SK-N-SH (cell line): ENCODE measurements around the gene LRMDA. TPM values are rescaled to one million over a fixed set of nuclear protein-coding genes. Genes with fewer than 3 reads are reported as not detected.

Source experiments
- CTCF ChIA-PET: fragments of 300-600, 350-600 bp; formaldehyde crosslinking; extraction: SDS; loops from one replicate; lab custom pipeline; 2021; lab: Yijun Ruan, JAX
- POLR2A ChIA-PET: fragments of 350-600 bp; sonication (Branson Sonifier 250); formaldehyde crosslinking; extraction: SDS; loops from one replicate; lab custom pipeline; 2020; ENCODE audit warnings: antibody characterized with exemption, inconsistent platforms; lab: Yijun Ruan, JAX
- DNase-seq: peaks from one replicate; pipeline ENCODE4 v3.0.0; 2012
- H2AFZ ChIP-seq: fragments of 200-600 bp; sonication (generic); 2 replicates; pipeline ENCODE4 v1.8.1; 2016; ENCODE audit warnings: antibody characterized with exemption, mild to moderate bottlenecking, low read depth
- H3F3A ChIP-seq: fragments of 200-600 bp; sonication (generic); replicated peaks from 2 replicates; pipeline ENCODE3; 2016; ENCODE audit warnings: antibody characterized with exemption, mild to moderate bottlenecking; ENCODE audit not compliant: insufficient read depth
- H3K27ac ChIP-seq, 2 experiments: fragments of 200-500 bp in 1 of 2; fragments of 200-600 bp in 1 of 2; sonication (Bioruptor generic) in 1 of 2; sonication (generic), shearing (Covaris generic) in 1 of 2; 2 replicates each; pipeline versions ENCODE4 v1.5.1 to v1.6.1; 2014 to 2016; ENCODE audit warnings: low read depth in 2 of 2, inconsistent platforms in 1 of 2, low read length in 1 of 2, mild to moderate bottlenecking in 1 of 2, mixed read lengths in 1 of 2
- H3K27me3 ChIP-seq: fragments of 200-600 bp; sonication (generic), shearing (Covaris generic); 2 replicates; pipeline ENCODE4 v1.6.1; 2016; ENCODE audit warnings: mixed run types; ENCODE audit not compliant: insufficient read depth
- H3K36me3 ChIP-seq, 2 experiments: fragments of 200-500 bp in 1 of 2; fragments of 200-600 bp in 1 of 2; sonication (Bioruptor generic) in 1 of 2; sonication (generic) in 1 of 2; replicated peaks in 1 of 2; 2 replicates each; pipeline versions ENCODE3 to v1.5.1; 2014 to 2016; ENCODE audit warnings: low read length in 1 of 2, mild to moderate bottlenecking in 1 of 2; ENCODE audit not compliant: insufficient read depth in 2 of 2, control insufficient read depth in 1 of 2
- H3K4me1 ChIP-seq, 2 experiments: fragments of 200-500 bp in 1 of 2; fragments of 200-600 bp in 1 of 2; sonication (Bioruptor generic) in 1 of 2; sonication (generic), shearing (Covaris generic) in 1 of 2; 2 replicates each; pipeline versions ENCODE4 v1.5.1 to v1.6.1; 2014 to 2016; ENCODE audit warnings: low read depth in 1 of 2, low read length in 1 of 2, mixed run types in 1 of 2; ENCODE audit not compliant: insufficient read depth in 2 of 2, control insufficient read depth in 1 of 2
- H3K4me2 ChIP-seq: fragments of 200-600 bp; sonication (generic), shearing (Covaris generic); 2 replicates; pipeline ENCODE4 v1.6.1; 2017; ENCODE audit warnings: mixed run types
- H3K4me3 ChIP-seq, 2 experiments: fragments of 200-500 bp in 1 of 2; fragments of 200-600 bp in 1 of 2; sonication (Bioruptor generic) in 1 of 2; sonication (generic), shearing (Covaris generic) in 1 of 2; 2 replicates each; pipeline versions ENCODE4 v1.5.1 to v1.8.1; 2014 to 2016; ENCODE audit warnings: low read depth in 2 of 2, inconsistent platforms in 1 of 2, low read length in 1 of 2, mild to moderate bottlenecking in 1 of 2, mixed read lengths in 1 of 2, moderate library complexity in 1 of 2
- H3K79me2 ChIP-seq: fragments of 200-600 bp; sonication (generic); 2 replicates; pipeline ENCODE4 v1.8.1; 2017; ENCODE audit warnings: mild to moderate bottlenecking; ENCODE audit not compliant: insufficient read depth
- H3K9ac ChIP-seq: fragments of 200-600 bp; sonication (generic); 2 replicates; pipeline ENCODE4 v1.6.1; 2017; ENCODE audit warnings: mixed run types
- H3K9me2 ChIP-seq: fragments of 200-600 bp; sonication (generic); 2 replicates; pipeline ENCODE4 v1.6.1; 2017; ENCODE audit warnings: mixed run types
- H3K9me3 ChIP-seq: fragments of 200-600 bp; sonication (generic); 2 replicates; pipeline ENCODE4 v1.6.1; 2017; ENCODE audit warnings: mixed run types, mild to moderate bottlenecking, moderate library complexity
- H4K20me1 ChIP-seq: fragments of 200-600 bp; sonication (generic); 2 replicates; pipeline ENCODE4 v1.6.1; 2017; ENCODE audit warnings: mild to moderate bottlenecking, mixed run types; ENCODE audit not compliant: insufficient read depth
- CHD2 ChIP-seq: fragments of 150-350 bp; IDR thresholded peaks from 2 replicates; pipeline ENCODE4 v1.6.1; 2018; ENCODE audit warnings: low read length; ENCODE audit not compliant: partially characterized antibody
- EZH2phosphoT487 ChIP-seq: fragments of 200-600 bp; sonication (generic); IDR thresholded peaks from 2 replicates; pipeline ENCODE4 v1.6.1; 2017; ENCODE audit warnings: low read depth, mixed run types, mild to moderate bottlenecking, antibody characterized with exemption, moderate library complexity, borderline replicate concordance
- FOXJ3 ChIP-seq: sonication (generic); formaldehyde crosslinking; IDR thresholded peaks from 2 replicates; pipeline ENCODE4 v1.5.1; 2020; ENCODE audit warnings: mild to moderate bottlenecking, missing genetic modification reagents
- GATA2 ChIP-seq: sonication (generic); formaldehyde crosslinking; IDR thresholded peaks from 2 replicates; pipeline ENCODE4 v1.5.0; 2020; ENCODE audit warnings: mild to moderate bottlenecking, missing genetic modification reagents
- JUND ChIP-seq: IDR thresholded peaks from 2 replicates; pipeline ENCODE4 v1.4.0; 2012
- MXI1 ChIP-seq: IDR thresholded peaks from 2 replicates; pipeline ENCODE4 v1.6.1; 2012; ENCODE audit warnings: mild to moderate bottlenecking, low read depth, low read length, improper control_type of control experiment
- NFIC ChIP-seq: IDR thresholded peaks from 2 replicates; pipeline ENCODE4 v1.4.0; 2012; ENCODE audit warnings: borderline replicate concordance
- NRF1 ChIP-seq: IDR thresholded peaks from 2 replicates; pipeline ENCODE4 v1.6.1; 2012; ENCODE audit warnings: low read depth, mild to moderate bottlenecking, low read length
- RFX5 ChIP-seq: IDR thresholded peaks from 2 replicates; pipeline ENCODE4 v1.6.1; 2012; ENCODE audit warnings: mild to moderate bottlenecking, improper control_type of control experiment, low read length
- RXRA ChIP-seq: IDR thresholded peaks from 2 replicates; pipeline ENCODE4 v1.4.0; 2012; ENCODE audit warnings: low read depth, mild to moderate bottlenecking, borderline replicate concordance
- TAF1 ChIP-seq: IDR thresholded peaks from 2 replicates; pipeline ENCODE4 v1.6.1; 2012; ENCODE audit warnings: low read depth, mild to moderate bottlenecking, low read length, moderate library complexity, borderline replicate concordance
- WGBS: methylation state at CpG from one replicate; pipeline ENCODE4 v1.1.6; 2017; ENCODE audit warnings: low lambda C conversion rate; 5-methylcytosine and 5-hydroxymethylcytosine counted together
- polyA plus RNA-seq, 3 experiments: library from polyadenylated mRNA; depleted of rRNA; stranded (reverse); fragments of >200 nt; gene quantifications; 2 replicates each; pipeline ENCODE4 v1.2.3, GENCODE V29; 2012
- TF ChIP-seq, protein P1 (sequence below): IDR thresholded peaks from 2 replicates; pipeline ENCODE4 v1.4.0; 2012; ENCODE audit warnings: low read depth
- TF ChIP-seq, protein P2 (sequence below): IDR thresholded peaks from 2 replicates; pipeline ENCODE4 v1.4.0; 2012; ENCODE audit warnings: low read depth, borderline replicate concordance

LRMDA gene
- polyA plus RNA-seq, 1 of the 3 experiments (the other 2 are of a cell fraction): 0.95 TPM

DNA sequence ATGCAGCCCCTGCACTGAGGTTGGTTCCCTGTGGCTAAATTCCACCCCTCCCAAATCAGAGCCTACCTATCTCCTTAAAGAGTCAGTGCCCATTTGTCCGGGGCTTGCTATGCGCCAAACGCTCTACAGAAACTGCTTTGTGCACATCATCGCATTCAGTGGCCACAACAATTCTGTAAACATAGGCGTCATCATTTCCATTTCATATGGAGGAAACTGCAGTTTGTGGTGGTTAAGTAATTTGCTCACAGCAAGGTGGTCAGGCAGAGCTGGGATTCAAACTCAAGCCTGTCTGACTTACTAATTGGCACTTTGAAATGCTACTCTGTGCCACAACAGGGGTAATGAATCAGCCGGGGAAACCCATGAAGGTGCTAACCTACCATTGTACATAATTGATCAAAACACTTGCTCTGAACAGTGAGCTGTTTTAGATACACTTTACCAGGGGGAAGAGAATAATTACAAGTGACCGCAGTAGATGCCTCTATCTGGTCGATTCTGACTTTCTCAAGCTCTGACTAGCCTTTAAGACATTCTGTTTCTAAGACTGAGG lies 775.5 kb downstream of the LRMDA start:
- WGBS: 91% methylated on average over 8 of the region's 8 CpGs
- H3K4me1 ChIP-seq: no peaks in the 10 kb centered on the region
- no peaks in the 10 kb centered on the region for H4K20me1 ChIP-seq
- no peak overlapping the region for H3K4me2 ChIP-seq
- H3K9me2 ChIP-seq: no peaks in the 10 kb centered on the region
- no peaks in the 10 kb centered on the region for H3K79me2 ChIP-seq
- H3K27ac ChIP-seq: no peak overlapping the region
- H3K4me3 ChIP-seq: no peak overlapping the region
- ChIA-PET CTCF (interaction anchor here (0.6 to 1.1 kb wide), 2 partner anchors 96 to 528 kb away, joined by 3 read pairs; no protein-coding TSS in a partner anchor), POLR2A (no interaction called here)
- H3F3A ChIP-seq: no peaks in the 10 kb centered on the region
- no peak for TF ChIP-seq NFIC
- no peak for TF ChIP-seq MXI1
- no peak for TF ChIP-seq JUND
- TF ChIP-seq EZH2phosphoT487: no peak
- no peak for TF ChIP-seq TAF1
- TF ChIP-seq NRF1: no peak
- TF ChIP-seq CHD2: no peak
- no peak for TF ChIP-seq GATA2 (CRISPR knock-in tag)
- TF ChIP-seq RXRA: no peak
- TF ChIP-seq, protein P1, sequence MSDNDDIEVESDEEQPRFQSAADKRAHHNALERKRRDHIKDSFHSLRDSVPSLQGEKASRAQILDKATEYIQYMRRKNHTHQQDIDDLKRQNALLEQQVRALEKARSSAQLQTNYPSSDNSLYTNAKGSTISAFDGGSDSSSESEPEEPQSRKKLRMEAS: no peak
- TF ChIP-seq, protein P2, sequence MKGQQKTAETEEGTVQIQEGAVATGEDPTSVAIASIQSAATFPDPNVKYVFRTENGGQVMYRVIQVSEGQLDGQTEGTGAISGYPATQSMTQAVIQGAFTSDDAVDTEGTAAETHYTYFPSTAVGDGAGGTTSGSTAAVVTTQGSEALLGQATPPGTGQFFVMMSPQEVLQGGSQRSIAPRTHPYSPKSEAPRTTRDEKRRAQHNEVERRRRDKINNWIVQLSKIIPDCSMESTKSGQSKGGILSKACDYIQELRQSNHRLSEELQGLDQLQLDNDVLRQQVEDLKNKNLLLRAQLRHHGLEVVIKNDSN: no peak
- TF ChIP-seq FOXJ3: no peak
- no peaks in the 10 kb centered on the region for H3K36me3 ChIP-seq
- H3K27me3 ChIP-seq: no peaks in the 10 kb centered on the region
- H3K9ac ChIP-seq: no peak overlapping the region
- H3K9me3 ChIP-seq: no peaks in the 10 kb centered on the region
- no peak for DNase-seq
- H2AFZ ChIP-seq: no peak overlapping the region; the same call in 1 of the 2 replicates

DNA sequence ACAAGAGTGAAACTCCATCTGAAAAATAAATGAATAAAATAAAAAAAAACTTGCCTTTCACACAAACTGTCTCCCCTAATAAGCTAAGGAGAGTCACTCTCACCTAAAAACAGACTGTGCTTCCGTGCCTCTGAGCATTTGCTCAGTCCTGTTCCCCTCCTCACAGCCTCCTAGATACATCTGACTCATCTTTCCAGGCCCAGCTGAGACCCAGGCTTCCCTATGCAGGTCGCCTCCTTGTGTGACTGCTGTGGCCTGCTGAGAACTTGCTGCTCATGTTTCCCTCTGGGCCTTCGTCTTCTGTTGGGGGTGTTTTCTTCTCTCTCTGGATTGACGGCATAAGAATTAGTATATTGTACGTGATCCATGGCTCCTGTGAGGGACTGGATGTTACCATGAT lies 777.7 kb downstream of the LRMDA start:
- POLR2A ChIA-PET: interaction anchor here (0.6 kb wide), 1 partner anchor 183 kb away, joined by 3 read pairs; no protein-coding TSS in a partner anchor
- H3K4me2 ChIP-seq: no peak overlapping the region
- TF ChIP-seq FOXJ3 (no peak), RFX5 (0 out of 2 replicates have a peak, but pooled peaks have one; percentile 50)
- TF ChIP-seq, all 33 proteins: peak for 1
- CTCF ChIA-PET: no interaction called here
- DNase-seq: no peak
- Histone ChIP-seq H3K9ac (no peak overlapping the region), H3F3A (no peaks in the 10 kb centered on the region), H3K4me1 (no peaks in the 10 kb centered on the region), H4K20me1 (no peaks in the 10 kb centered on the region), H3K27ac (no peak overlapping the region), H3K36me3 (no peaks in the 10 kb centered on the region), H3K27me3 (no peaks in the 10 kb centered on the region), H3K4me3 (no peak overlapping the region), H3K79me2 (no peaks in the 10 kb centered on the region), H2AFZ (no peak overlapping the region), H3K9me2 (no peaks in the 10 kb centered on the region), H3K9me3 (no peaks in the 10 kb centered on the region)
- WGBS: 63% methylated on average over 5 of the region's 5 CpGs
